Hematopoietic multipotent progenitor cell treated with erythropoietin and hydrocortisone succinate and interleukin-3 and kit ligand, for 4 days (in vitro differentiated cells): ENCODE data around the gene CSRP1.
"Not testable (repeated sequence)": the region's sequence is repeated elsewhere in the genome, so short reads cannot be mapped to it uniquely, and the experiment has no call there.

ENCODE experiments used
- DNase-seq: peaks from one replicate; pipeline ENCODE4 v3.0.0-alpha.2; 2015

Gene CSRP1

GRCh38 chr1:201537891-201538611, 31.1 kb upstream of the CSRP1 start:
- DNase-seq: no peak

DNA sequence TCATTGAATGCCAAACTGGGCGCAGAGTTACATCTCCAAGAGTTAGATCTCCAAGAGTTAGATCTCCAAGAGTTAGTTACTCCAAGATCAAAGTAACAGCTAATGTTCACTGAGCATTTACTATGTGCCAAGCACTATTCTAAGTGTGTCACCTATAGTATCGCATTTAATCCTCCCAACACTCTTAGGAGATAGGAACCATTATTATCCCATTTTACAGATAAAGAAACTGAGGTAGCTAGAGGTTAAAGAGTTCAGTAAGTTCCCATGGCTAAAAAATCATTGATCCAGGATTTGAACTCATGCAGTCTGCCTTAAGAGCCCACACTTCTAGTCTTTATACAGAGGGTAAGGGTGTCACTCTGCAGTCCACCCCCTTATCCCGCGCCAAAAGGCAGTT, 30.5 kb upstream of the CSRP1 start:
- no peak for DNase-seq

DNA sequence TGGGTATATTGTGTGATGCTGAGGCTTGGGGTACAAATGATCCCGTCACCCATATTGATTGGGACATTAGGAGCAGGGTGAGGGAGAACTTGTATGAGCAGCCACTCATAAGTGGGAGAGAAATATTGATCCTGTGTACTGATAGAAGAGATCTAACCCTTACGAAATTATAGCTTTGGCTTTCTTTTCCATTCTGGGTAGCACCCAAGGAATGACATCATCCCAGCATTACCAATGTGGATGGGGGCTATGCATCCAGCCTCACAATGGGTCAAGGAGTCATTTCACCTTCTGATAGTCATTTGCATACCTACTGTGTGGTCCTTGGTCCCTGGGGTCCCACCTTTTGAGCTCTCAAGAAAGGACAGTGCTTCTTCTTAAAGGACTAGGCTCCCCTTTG, 30.1 kb upstream of the CSRP1 start:
- DNase-seq: no peak

DNA sequence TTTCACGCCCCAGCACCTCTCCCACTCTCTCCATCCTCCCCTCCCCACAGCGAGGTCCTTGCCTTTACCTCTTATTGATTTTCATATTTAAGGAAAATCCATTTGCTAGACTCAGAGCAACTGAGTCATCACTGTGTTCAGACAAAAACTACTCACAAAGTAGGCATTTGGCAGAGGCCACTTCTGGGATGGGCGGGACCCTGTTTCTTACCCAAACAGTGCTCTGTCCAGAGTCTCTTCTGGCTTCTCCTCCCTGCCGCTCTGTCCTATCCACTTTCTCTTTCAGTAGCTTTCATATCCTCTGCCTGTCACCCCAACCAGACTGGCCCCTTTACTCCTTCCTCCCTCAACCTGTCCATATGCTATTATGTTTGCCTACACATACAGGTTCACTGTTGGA, 29.6 kb upstream of the CSRP1 start:
- DNase-seq: no peak

- no peak for DNase-seq
Measured at GRCh38 chr1:201535919-201536245, 29.0 kb upstream of the CSRP1 start.

DNA sequence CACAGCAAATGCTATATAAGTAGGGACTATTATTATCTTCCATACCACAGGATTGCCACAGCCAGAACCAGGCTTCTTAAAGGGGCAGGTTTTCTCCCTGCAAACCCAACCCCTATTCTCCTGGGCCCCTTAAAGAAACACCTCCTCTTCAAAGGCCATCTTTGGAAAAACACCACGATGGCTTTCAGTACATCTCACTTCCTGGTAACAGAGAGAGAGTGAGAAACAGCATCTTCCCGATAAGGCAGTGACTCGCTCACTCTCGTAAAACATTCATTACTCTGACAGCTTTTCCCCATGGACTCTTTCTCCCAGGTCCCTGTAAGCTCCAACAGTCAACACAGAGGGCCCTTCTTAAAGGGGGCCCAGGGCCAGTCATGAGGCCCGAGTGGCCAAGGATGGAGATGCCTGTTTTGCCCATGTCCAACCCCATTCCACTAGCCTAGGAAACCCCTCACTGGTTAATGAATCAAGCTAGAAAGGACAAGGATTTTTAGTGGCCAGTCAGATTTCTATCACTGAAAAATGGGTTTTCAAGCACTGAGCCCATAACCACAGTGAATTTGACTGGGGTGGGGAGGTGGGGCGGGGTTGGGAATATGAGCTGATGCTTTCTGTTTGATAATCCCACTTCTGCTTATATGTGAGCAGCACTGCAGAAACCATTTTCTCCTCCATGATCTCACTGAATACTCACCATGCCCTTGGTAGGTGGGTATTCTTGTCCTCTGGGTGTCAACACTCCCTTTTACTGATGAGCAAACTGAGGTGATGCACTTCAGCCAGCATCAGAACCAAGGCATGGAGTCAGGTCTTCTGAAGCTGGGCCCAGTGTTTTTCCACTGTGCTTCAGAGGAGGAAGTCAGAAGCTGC, 28.4 kb upstream of the CSRP1 start:
- peak; percentile 29 for DNase-seq

DNA sequence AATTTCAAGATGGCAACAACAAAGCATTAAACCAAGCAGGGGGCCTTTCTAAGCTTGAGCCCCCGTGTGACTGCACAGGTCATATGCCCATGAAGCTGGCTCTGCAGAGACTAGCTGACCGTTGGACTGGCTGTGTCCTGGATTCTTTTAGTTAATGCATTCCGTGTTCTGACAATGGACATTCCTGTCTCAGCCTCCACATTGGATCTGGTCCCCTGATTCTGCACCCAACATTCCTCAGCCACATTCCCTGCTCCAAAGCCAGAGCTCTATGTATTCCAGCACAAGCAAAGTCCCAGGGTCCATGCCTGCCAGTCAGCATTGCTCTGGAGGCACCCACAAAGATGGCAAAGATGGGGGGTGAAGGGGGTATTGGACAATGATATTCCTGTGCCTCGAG, 26.9 kb upstream of the CSRP1 start:
- no peak for DNase-seq

GRCh38 chr1:201531551-201532425, 24.9 kb upstream of the CSRP1 start:
- peak; percentile 58 for DNase-seq

DNA sequence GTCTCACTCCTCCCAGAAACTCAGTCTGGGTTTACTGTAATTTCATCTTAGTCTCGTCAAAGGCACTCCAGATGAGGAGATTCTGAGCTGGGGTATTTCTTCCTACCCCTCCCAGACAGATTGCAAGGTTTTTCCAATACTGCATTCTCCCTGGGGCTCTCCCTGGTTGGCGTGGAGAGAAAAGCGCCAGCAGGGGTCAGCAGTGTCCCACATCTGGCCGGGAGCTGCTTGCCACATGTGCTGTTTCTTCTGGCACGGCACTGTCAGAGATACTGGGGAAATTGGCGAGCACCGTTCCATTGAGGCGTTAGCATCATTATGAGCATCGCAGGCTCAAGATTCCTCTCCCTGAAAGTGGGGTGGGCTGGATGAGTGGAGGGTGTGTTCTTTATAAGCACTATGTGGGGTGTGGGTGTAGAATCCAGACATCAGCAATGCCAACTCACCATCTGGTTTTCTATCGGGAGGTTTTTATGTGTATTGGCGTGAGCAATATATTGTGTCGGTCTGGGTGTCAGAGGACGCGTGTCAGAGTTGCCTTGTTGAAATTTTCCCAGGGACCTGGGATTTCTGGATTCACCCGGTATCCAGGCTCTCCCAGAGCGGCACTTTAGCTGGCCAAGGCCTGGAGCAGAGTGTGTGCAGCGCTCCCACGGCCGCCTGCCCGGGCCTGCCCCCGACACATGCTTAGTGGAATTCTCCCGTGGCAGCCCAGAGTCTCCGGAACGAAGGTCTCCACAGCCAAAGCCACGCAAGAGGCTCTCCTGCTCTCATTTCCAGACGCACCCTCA, 24.0 kb upstream of the CSRP1 start:
- peak; percentile 89 for DNase-seq

DNA sequence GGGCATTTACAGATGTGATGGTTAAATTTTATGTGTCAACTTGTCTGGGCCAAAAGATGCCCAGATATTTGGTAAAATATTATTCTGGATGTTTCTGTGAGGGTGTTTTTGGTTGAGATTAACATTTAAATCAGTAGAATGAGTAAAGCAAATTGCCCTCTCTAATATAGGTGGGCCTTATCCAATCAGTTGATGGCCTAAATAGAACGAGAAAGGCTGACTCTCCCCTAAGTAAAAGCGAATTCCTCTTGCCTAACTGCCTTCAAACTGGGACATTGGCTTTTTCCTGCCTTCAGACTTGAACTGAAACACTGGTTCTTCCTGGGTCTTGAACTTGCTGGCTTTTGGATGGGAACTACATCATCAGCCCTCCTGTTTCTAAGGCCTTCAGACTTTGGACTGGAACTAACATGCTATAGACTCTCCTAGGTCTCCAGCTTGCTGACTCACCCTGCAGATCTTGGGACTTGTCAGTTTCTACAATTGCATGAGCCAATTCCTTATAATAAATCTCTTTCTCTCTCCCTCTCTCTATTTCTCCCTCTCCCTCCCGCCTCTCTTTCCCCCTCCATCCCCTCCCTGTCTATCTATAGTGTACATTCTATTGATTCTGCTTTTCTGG, 21.8 kb upstream of the CSRP1 start:
- no peak for DNase-seq

DNA sequence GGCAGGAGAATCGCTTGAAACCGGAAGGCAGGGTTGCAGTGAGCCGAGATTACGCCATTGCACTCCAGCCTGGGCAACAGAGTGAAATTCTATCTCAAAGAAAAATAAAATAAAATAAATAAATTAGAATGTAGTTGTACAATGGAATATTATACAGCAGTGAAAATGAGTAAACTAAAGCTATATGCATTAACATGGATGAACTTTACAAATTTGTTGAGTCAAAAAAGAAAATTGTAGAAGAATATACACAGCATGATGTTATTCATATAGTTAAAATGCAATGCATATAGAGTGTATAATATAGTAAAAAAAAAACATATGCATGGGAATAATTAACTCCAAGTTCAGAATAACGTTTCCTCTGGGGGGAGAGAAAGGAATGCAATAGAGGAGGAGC, 21.0 kb upstream of the CSRP1 start:
- DNase-seq: no peak

DNA sequence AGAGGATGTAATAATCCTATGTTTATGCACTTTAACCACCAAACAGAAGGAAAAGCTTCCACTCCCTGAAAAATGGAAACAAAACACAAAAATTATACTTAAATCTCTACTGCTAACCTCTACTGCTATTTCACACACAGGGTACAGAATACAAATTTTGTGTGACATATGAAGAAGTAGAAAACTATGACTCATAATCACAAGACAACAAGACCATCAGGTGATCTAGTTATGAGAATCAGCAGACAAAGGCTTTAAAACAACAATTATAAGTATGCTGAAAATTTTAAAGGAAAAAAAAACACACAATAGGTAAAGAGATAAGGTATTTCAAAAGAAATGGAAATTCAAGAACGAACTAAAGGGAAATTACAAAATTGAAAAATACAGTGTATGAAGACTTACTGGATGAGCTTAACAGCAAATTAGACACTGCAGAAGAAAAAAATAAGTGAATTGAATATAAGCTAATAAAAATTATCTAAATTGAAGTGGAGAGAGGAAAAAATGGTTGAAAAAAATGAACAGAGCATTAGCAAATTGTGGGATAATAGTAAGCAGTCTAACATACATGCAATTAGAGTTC, 18.4 kb upstream of the CSRP1 start:
- no peak for DNase-seq

DNA sequence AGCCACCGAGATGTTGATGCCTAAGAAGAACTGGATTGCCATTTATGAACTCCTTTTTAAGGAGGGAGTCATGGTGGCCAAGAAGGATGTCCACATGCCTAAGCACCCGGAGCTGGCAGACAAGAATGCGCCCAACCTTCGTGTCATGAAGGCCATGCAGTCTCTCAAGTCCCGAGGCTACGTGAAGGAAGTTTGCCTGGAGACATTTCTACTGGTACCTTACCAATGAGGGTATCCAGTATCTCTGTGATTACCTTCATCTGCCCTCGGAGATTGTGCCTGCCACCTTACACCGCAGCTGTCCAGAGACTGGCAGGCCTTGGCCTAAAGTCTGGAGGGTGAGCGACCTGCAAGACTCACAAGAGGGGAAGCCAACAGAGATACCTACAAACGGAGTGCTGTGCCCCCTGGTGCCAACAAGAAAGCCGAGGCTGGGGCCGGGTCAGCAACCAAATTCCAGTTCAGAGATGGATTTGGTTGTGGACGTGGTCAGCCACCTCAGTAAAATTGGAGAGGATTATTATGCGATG, 13.2 kb upstream of the CSRP1 start:
- not testable (repeated sequence) for DNase-seq

DNA sequence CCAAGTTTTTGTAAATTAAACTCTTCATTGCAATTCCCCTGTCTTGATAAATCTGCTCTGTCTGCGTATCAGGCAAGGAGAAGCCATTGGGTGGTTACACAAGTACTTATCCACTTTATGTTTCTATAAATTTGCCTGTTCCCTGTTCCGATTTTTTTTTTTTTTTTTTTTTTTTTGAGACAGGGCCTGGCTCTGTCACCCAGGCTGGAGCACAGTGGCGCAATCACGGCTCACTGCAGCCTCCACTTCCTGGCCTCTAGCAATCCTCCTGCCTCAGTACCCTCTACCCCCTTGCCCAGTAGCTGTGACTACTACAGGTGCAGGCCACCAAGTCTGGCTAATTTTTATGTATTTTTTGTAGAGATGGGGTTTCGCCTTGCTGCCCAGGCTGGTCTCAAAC, 11.1 kb upstream of the CSRP1 start:
- no peak for DNase-seq

GRCh38 chr1:201517631-201518030, 10.7 kb upstream of the CSRP1 start:
- no peak for DNase-seq

GRCh38 chr1:201516511-201517127, 9.7 kb upstream of the CSRP1 start:
- peak; percentile 33 for DNase-seq

DNA sequence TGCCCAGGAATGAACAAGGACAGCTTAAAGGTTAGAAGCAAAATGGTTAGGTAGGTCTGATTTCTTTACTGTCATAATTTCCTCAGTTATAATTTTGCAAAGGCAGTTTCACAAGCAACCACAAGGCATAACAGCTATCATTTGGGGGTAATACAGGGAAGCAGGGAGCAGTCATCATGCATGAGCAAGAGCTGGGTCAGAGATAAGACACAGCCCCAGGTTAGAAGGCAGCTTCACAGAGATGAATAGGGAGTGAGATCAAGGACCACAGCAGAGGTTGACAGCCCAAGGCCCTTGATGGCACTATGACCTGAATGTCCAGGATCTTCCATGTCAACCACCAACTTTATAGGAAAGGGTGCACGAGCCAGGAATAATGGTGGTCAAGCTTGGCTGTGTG, 9.0 kb upstream of the CSRP1 start:
- DNase-seq: peak; percentile 82

DNA sequence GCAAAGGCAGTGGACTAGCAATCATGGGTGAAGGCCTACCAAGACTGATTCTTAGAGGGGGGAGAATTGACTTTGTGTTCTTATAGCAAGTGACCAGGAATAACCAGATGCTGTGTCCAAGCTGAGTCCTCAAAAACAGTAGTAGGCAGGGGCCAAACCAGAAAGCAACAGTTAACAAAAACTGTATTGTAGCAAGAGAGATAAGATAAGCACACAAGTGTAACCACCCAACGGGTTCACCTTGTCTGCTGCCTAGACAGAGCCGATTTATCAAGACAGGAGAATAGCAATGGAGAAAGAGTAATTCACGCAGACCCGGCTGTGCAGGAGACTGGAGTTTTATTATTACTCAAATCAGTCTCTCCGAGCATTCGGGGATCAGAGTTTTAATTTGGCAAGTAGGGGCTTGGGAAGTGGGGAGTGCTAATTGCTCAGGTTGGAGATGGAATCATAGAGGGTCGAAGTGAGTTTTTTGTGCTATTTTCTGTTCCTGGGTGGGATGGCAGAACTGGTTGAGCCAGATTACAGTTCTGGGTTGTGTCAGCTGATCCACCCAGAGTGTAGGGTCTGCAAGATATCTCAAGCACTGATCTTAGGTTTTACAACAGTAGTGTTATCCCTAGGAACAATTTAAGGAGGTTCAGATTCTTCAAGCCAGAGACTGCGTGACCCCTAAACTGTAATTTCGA, 8.3 kb upstream of the CSRP1 start:
- DNase-seq: peak; percentile 58

DNA sequence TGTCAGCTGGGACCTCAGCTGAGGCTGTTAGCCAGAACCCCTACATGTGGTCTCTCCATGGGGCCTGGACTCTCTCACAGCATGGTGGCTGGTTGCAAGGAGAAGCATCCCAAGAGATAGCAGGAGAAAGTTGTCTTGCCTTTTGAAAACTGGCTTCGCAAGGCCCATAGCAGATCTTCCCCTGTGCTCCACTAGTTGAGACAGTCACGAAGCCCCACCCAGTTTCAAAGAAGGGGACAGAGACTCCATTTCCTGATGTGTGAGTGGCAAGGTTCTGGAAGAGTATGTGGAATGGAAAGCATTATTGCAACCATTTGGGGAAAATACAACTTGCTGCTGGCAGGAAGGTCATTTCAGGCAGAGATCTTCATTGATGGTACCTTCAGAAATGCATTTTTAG, 7.5 kb upstream of the CSRP1 start:
- peak; percentile 36 for DNase-seq

DNA sequence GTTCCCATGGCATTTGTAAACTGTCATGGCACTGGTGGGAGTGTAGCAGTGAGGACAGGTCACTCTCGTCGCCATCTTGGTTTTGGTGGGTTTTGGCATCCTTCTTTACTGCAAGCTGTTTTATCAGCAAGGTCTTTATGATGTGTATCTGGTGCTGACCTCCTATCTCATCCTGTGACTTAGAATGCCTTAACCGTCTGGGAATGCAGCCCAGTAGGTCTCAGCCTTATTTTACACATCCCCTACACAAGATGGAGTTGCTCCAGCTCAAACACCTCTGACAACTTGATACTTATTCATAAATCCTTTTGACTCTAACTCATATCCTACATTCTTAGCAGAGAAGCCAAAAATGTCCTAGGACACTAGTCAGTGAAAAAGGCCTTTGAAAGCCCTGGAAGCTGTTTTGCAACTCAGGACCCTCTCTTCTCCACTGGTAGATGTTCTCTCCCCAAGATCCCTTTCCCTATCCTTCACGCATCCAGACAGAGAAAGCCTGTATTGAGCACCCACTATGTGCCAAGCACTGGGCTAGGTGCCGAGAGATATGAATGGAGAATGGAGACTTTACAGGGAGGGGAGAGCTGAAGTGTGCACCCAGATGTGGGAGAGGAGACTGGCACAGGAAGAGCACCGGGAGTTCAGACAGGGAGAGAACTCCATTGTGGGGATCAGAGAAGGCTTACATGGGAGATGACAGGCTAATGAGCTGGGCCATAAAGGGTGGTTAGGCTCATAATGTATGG, 6.7 kb upstream of the CSRP1 start:
- DNase-seq: no peak
